ENCODE data around the gene SEC31B.

The SEC31B gene

GRCh38 chr10:100544950-100545349 is 25.3 kb upstream of the SEC31B start:
- H3K4me3 ChIP-seq (ENCODE audit: low read depth, low read length), result no peak overlapping the region
- DNase-seq (ENCODE audit: low read depth), result no peak
- TF ChIP-seq CTCF (conservative IDR thresholded peaks at IDR 0.05; ENCODE audit: low read depth, low read length), result no peak

DNA sequence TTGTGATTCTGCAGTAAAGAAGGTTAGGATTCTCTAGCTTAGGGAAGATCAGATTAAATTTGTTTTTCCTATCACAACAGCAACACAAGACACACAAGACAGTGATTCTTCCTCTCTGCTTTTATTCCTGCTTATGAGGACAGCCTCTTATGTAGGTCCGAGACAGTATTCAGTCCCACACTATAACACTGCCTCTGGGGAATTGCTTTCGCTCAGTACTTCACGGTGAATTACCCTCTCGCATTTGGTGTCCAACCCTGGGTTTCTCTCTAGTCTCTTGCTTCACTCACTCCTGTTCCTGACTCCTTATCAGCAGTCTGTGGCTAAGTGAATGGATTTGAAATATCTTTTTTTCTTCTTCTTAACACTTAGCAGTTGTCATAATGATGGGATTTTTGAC is 17.8 kb upstream of the SEC31B start:
- no peak for TF ChIP-seq CTCF (conservative IDR thresholded peaks at IDR 0.05; ENCODE audit: low read depth, low read length)
- H3K4me3 ChIP-seq (ENCODE audit: low read depth, low read length), result no peak overlapping the region
- no peak for DNase-seq (ENCODE audit: low read depth)

DNA sequence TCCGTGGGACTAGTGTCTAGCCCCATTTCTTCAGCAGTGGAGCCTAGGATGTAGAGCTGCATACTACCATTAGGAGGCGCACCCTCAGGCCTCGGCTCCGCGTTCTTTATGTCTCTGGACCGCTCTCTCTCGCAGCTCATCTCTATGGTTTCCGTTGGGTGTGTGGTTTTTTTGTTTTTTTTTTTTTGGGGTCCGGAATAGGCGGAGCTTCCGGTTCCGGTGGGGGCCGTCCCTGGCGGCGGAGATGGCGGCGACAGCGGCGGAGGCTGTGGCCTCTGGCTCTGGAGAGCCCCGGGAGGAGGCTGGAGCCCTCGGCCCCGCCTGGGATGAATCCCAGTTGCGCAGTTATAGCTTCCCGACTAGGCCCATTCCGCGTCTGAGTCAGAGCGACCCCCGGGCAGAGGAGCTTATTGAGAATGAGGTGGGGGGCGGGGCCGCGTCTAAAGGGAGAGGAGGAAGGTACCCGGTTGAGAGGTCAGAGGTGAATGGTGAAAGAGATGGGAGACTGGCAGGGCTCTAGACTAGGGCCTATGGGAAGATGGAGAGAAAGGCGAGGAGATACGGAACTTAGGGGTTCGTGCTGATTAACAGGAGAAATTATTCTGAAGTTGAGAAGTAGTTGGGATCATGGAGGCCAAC is 16.2 kb upstream of the SEC31B start, which contains the start of gene HIF1AN:
HIF1AN (plus strand) TSS at position 229 of the 639 bp plus-strand sequence; CDS start at position 245, 16 bp downstream.
- peak within 1 kb of the TSS; percentile 83 for H3K4me3 ChIP-seq (ENCODE audit: low read depth, low read length)
- TF ChIP-seq CTCF (conservative IDR thresholded peaks at IDR 0.05; ENCODE audit: low read depth, low read length), result peak; percentile 97
- DNase-seq (ENCODE audit: low read depth), result peak; percentile 98

GRCh38 chr10:100535338-100535714 is 15.7 kb upstream of the SEC31B start:
- H3K4me3 ChIP-seq (ENCODE audit: low read depth, low read length), result peak overlapping the region; percentile 83
- TF ChIP-seq CTCF (conservative IDR thresholded peaks at IDR 0.05; ENCODE audit: low read depth, low read length), result no peak
- no peak for DNase-seq (ENCODE audit: low read depth)

GRCh38 chr10:100534726-100535125 is 15.1 kb upstream of the SEC31B start:
- TF ChIP-seq CTCF (conservative IDR thresholded peaks at IDR 0.05; ENCODE audit: low read depth, low read length), result no peak
- DNase-seq (ENCODE audit: low read depth), result no peak
- H3K4me3 ChIP-seq (ENCODE audit: low read depth, low read length), result no peak overlapping the region

- DNase-seq (ENCODE audit: low read depth), result peak; percentile 53
- TF ChIP-seq CTCF (conservative IDR thresholded peaks at IDR 0.05; ENCODE audit: low read depth, low read length), result no peak
- no peak overlapping the region for H3K4me3 ChIP-seq (ENCODE audit: low read depth, low read length)
Observed at GRCh38 chr10:100531761-100532160, 12.1 kb upstream of the SEC31B start.

Measured in choroid plexus epithelial cell (primary cell).